GM20431 (cell line): ENCODE results near the gene CCR5AS.

ENCODE experiments used
- in situ Hi-C: fragments of 300-500 bp; cut with MseI, MboI; formaldehyde crosslinking; loops from one replicate; pipeline ENCODE4 v1.15.0; 2020; ENCODE audit warnings: low sequenced_read_pairs; ENCODE audit not compliant: unreplicated experiment

CCR5AS gene

GRCh38 chr3:46386205-46386604 is 20.7 kb downstream of the CCR5AS start:
- in situ Hi-C loops = loop anchor here (10.0 to 25.0 kb wide), 2 partner anchors 301 to 624 kb away; no protein-coding TSS in a partner anchor

- in situ Hi-C loops = loop anchor here (10.0 to 25.0 kb wide), 2 partner anchors 299 to 622 kb away; no protein-coding TSS in a partner anchor
Measured at GRCh38 chr3:46383951-46384330, 22.9 kb downstream of the CCR5AS start.

- in situ Hi-C loops = loop anchor here (10.0 to 25.0 kb wide), 2 partner anchors 299 to 621 kb away; no protein-coding TSS in a partner anchor
Measured at GRCh38 chr3:46383211-46383950, 23.5 kb downstream of the CCR5AS start.

- in situ Hi-C loops = loop anchor here (10.0 to 25.0 kb wide), 2 partner anchors 297 to 619 kb away; no protein-coding TSS in a partner anchor
Measured at GRCh38 chr3:46381625-46382024, 25.2 kb downstream of the CCR5AS start.

- in situ Hi-C loops = loop anchor here (10.0 to 25.0 kb wide), 2 partner anchors 296 to 618 kb away; no protein-coding TSS in a partner anchor
Measured at GRCh38 chr3:46380471-46381221, 26.2 kb downstream of the CCR5AS start.

- in situ Hi-C loops = loop anchor here (25.0 kb wide), 1 partner anchor 616 kb away; no protein-coding TSS in a partner anchor
Measured at GRCh38 chr3:46378426-46378942, 28.4 kb downstream of the CCR5AS start.

GRCh38 chr3:46375814-46376213 is 31.1 kb downstream of the CCR5AS start:
- in situ Hi-C loops = loop anchor here (25.0 kb wide), 1 partner anchor 614 kb away; no protein-coding TSS in a partner anchor

GRCh38 chr3:46375218-46375617 is 31.6 kb downstream of the CCR5AS start:
- in situ Hi-C loops = loop anchor here (25.0 kb wide), 1 partner anchor 613 kb away; no protein-coding TSS in a partner anchor

- in situ Hi-C loops = loop anchor here (25.0 kb wide), 1 partner anchor 612 kb away; no protein-coding TSS in a partner anchor
Measured at GRCh38 chr3:46374755-46375154, 32.1 kb downstream of the CCR5AS start.

GRCh38 chr3:46372492-46373359 is 34.1 kb downstream of the CCR5AS start:
- in situ Hi-C loops = no loop called here

GRCh38 chr3:46371519-46372340 is 35.1 kb downstream of the CCR5AS start:
- in situ Hi-C loops = no loop called here

GRCh38 chr3:46370839-46371518 is 35.9 kb downstream of the CCR5AS start, which contains the start of gene CCR5:
TSS of gene CCR5 (plus strand) at chr3:46370946. CDS start at chr3:46372903, 1,957 bp downstream.
- in situ Hi-C loops = no loop called here

GRCh38 chr3:46369675-46370132 is 37.2 kb downstream of the CCR5AS start:
- in situ Hi-C loops = loop anchor here (10.0 kb wide), 1 partner anchor 425 kb away; the partner anchor contains the start of gene CXCR6

GRCh38 chr3:46369151-46369550 is 37.7 kb downstream of the CCR5AS start:
- in situ Hi-C loops = loop anchor here (10.0 kb wide), 1 partner anchor 424 kb away; the partner anchor contains the start of gene CXCR6

GRCh38 chr3:46368569-46368968 is 38.3 kb downstream of the CCR5AS start:
- in situ Hi-C loops = loop anchor here (10.0 kb wide), 1 partner anchor 424 kb away; the partner anchor contains the start of gene CXCR6

- in situ Hi-C loops = loop anchor here (10.0 kb wide), 1 partner anchor 423 kb away; the partner anchor contains the start of gene CXCR6
Measured at GRCh38 chr3:46367811-46368210, 39.1 kb downstream of the CCR5AS start.

GRCh38 chr3:46365737-46366524 is 40.9 kb downstream of the CCR5AS start:
- in situ Hi-C loops = loop anchor here (10.0 kb wide), 1 partner anchor 421 kb away; the partner anchor contains the start of gene CXCR6
